Dermis microvascular lymphatic vessel endothelial cell (primary cell): ENCODE results near the gene HACD2. TPM values are rescaled to one million over a fixed set of nuclear protein-coding genes. Genes with fewer than 3 reads are reported as not detected.

Source experiments
- DNase-seq, 2 donors: peaks; one replicate each; pipeline versions ENCODE4 v3.0.0 to v3.0.0-alpha.2; 2010; ENCODE audit warnings: low read depth in 2 of 2
- total RNA-seq: library from RNA; depleted of rRNA; stranded (reverse); fragments of >200 nt; gene quantifications from 2 replicates; pipeline ENCODE4 v1.2.1, GENCODE V29; 2014

The HACD2 gene
- total RNA-seq, 1 donor from 2014 or later: 21.3 TPM

DNA sequence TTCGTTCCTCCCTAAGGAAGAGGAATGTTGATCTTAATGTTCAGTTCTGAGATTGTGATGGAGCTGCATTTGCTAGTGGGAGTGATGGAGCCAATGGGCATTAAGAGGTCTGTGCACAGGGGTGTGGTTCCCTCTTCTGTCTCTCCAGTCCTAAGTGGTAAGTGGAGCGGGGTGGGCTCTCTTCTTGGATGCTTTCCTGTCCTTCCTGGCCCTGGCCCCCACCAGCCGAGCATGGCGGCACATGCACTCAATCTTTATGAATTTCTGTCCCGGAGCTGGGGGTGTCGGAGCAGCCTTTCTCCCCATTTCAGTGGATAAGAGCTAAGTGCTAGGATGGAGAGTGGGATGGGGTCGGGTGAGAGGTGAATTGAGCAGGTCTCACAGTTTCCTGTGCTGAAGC lies 98.4 kb downstream of the HACD2 start:
- no peak for DNase-seq

DNA sequence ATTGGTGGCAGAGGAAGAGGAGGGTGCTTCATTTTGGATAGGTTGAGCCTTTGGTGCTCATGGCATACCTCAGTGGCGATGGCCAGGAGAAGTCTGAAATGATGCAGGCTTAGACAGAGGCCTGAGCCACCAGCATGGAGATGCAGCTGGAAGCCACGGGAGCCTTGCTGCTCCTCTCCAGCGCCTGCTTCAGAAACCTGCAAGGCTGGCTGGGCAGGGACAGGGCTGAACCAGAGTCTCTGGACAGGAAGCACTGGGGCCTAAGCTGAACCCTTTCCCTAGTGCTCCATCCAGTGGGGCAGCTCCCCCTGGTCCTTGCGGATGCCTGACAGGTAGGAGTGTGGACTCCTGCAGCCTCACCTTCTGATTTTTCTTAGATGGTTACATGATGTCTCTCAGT lies 99.3 kb downstream of the HACD2 start:
- DNase-seq: no peak

DNA sequence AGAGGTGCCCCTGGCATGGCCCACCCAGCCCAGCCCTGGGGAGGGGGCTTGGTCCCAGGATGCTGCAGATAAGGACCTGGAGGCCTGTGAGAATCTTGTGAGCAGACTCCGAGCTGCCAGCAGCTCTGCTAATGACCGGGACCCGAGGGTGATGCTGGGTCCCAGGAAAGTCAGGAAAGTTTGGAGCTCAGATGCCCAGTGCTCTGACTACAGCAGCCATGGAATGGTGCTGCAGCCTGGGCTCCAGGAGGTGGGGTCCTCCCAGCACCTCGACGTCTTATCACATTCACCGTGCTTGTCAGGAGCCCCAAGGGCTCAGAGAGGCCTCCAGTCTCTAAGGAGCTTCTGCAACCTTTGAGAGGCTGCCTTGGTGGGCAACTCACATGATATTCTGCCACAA lies 101.7 kb downstream of the HACD2 start:
- DNase-seq: no peak

GRCh38 chr3:123481722-123482457 lies 103.0 kb downstream of the HACD2 start:
- no peak for DNase-seq

DNA sequence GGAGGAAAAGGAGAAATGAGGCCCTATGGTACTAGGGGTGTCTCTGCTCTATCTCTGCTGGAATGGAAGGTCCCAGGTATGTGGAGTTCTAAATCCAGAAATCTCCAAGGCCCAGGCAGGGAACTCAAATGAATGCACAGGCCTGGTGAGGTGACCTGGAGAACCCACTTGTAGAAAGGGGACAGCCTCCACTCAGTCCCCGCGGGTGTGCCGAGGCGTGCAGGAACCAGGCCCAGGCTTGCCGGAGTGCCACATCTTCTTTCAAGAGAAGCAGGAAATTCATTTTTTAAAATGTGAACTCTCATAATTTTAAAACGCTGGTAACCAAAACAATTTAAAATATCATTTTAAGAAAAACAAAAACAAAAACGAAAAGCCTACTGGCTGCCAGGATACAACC lies 103.8 kb downstream of the HACD2 start:
- DNase-seq: no peak

GRCh38 chr3:123480428-123480827 lies 104.4 kb downstream of the HACD2 start:
- no peak for DNase-seq

DNA sequence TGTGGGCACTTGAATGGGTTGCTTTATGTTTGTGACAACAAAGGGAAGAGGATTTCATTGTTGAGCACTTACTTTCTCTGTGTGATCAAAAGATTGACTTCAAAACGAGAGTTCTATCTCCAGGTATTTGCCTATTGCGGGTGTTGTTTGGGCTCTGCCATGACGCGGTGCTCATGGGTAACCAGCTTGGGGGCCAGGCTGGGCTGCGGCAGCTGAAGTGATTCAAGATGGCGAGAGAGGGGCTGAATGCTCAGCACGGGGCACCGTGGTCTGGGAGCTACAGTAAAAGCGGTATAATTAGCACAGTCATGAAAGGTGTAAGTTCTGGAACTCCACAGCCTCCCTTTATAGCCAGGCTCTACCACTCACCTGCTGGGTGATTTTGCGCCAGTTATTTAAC lies 105.0 kb downstream of the HACD2 start:
- no peak for DNase-seq

- DNase-seq: no peak
These were observed 106.5 kb downstream of the HACD2 start for GRCh38 chr3:123478314-123478713.

- no peak for DNase-seq
These were observed 107.7 kb downstream of the HACD2 start for GRCh38 chr3:123476967-123477750.

- DNase-seq: no peak
These were observed 109.1 kb downstream of the HACD2 start for GRCh38 chr3:123475786-123476185.

DNA sequence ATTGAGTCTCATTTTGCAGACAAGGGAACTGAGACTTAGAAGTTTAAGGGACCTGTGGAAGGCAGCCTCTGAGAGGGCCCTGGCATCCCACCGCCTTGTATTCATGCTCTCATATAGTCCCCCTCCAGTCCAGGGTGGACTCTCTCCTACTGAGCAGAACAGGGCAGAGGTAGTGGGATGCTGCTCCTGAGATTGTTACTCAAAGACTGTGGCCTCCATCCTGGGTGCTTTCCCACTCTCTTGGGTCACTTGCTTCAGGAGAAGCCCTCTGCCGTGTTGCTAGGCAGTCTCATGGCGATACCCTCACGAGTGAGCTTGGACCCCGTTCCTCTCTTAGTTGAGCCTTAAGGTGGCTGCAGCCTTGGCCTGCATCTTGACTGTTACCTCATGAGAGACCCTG lies 113.7 kb downstream of the HACD2 start:
- DNase-seq: no peak

GRCh38 chr3:123469323-123469995 lies 115.4 kb downstream of the HACD2 start:
- DNase-seq: no peak

GRCh38 chr3:123467046-123467445 lies 117.8 kb downstream of the HACD2 start:
- no peak for DNase-seq

DNA sequence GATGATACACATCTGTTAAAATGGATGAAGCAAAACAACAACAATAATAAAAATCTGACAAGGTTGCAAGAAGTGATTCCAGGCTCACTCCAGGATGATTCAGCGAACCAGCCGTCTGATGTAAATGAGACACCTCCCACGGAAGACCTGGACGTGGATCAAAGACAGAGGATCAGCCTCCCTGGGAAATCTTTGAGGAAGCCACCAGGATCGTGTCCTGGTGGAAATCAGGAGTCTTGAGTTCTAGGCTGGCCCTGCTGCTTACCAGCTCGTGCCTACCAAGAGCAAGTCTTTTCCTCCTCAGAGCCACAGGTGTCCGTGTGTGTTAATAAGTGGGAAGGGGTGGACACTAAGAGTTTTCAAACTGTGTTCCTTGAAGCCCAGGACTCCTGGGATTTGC lies 120.6 kb downstream of the HACD2 start:
- DNase-seq: no peak

GRCh38 chr3:123459862-123460261 lies 125.0 kb downstream of the HACD2 start:
- no peak for DNase-seq

DNA sequence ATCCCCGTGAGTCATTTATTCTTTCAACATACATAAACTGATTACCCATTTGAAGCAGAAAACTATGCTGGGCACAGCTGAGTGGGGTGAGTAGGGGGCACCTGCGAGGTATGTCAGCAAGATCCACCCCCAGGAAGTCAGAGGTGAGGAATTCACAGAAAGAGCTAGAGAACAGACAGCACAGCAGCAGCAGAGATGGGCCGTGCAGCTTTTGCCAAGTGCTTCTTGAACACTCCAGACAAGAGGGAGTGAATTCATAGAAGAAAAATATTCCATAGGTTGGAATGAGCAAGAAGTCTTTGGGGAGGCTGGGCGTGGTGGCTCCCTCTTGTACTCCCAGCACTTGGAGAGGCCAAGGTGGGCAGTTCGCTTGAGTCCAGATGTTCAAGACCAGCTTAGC lies 126.6 kb downstream of the HACD2 start:
- no peak for DNase-seq

DNA sequence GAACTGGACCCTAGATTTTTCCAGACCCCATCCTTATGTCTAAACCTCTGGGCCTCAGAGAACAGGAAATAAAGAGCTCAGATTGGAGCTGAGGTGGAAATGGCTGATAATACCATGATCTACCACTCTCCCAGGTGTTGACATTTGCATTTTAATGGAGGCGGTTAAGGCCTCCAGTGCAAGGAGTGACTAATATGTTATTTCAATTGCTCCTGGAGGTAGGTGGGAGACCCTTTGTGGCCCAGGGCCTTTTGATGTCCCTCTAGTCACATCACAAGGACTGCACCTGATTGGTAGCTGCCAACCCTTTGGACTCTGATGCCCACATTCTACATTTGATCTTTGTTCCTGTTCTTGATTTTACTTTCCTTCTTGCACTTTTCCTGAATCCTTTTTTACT lies 127.0 kb downstream of the HACD2 start:
- no peak for DNase-seq

- no peak for DNase-seq
These were observed 131.2 kb downstream of the HACD2 start for GRCh38 chr3:123453675-123454074.

DNA sequence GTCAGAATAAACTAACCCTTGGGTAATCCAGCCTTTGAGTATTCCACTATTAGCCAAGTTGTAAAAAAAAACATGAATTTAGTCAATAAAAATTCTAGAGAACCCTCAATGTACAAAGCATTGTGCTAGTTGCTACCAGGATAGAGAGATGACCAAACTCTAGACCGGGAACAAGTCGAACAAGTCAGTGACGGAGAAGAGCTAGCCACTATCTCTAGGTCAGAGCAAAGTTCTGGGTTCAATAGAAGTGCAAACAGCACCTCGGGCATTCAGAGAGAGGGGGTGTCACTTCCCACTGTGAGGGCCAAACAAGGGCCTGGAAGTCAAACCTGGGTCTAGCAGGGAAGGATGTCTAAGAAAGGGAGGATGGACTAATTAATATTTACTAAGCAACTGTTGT lies 133.7 kb downstream of the HACD2 start:
- DNase-seq: no peak

DNA sequence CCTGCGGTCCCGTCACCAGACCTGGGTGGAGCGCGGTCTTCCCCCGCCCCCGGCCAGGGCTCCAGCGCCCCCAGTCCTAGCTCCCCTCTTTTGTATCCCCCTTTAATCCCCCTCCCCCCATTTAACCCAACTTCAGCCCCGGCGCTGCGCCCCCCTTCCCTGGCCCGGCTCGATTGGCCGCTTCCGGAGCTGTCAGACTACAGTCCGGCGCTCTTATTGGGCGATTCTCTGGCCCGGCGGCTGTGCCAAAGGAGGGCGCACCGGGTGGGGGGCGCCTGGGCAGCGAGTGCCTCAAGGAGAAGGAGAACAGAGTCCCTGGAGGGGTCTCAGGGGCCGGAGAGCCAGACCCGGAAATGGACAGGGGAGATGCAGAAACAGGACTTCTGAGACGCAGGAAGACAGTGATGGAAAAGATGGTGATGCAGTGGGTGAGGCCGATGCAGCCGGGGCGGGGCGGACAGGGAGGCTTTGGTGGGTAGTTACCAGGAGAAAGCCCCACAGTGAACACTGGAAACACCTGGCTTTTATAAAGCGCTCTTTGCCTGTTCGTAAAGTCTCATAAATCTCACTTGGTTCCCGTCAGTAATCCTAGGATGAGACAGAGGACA lies 134.8 kb downstream of the HACD2 start:
- no peak for DNase-seq

GRCh38 chr3:123449102-123449996 lies 135.5 kb downstream of the HACD2 start:
- peak in 1 of 2 donors; percentile 9 for DNase-seq
